OCI-LY1 (cell line): ENCODE measurements around the gene SLC15A5.

Experiments
- CTCF ChIP-seq: fragments of 200-600 bp; sonication (generic), shearing (Covaris generic); IDR thresholded peaks from 2 replicates; pipeline ENCODE4 v1.5.1; 2017; ENCODE audit warnings: mild to moderate bottlenecking, antibody characterized with exemption, low read length, moderate library complexity, mixed read lengths
- EZH2 ChIP-seq: fragments of 200-600 bp; sonication (generic), shearing (Covaris generic); IDR thresholded peaks from 2 replicates; pipeline ENCODE4 v1.8.0; 2017; ENCODE audit warnings: borderline replicate concordance, mixed run types, mild to moderate bottlenecking, antibody characterized with exemption, low read length, moderate library complexity, mixed read lengths

DNA sequence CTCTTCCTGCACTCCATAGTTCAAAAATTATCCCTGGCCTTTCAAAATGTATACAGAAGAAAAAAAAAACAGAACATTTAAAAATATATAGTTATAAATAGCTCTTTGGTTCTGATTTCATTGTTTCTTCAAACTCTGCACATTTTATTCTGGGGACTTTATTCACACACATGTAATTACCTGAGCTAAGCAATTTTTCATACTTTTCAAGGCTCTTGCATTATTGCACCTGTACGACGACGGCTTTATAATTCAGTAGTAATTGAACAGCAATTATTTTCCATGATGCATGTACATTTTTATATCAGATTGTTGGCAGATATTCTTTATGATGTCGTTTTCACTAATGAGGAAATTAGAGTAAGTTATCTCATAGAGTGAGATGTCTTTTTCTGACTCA is 13.5 kb upstream of the SLC15A5 start:
- no peak for TF ChIP-seq CTCF
- TF ChIP-seq EZH2 = no peak
